Left lung (tissue), 10 donors: ENCODE measurements around the gene MAF. TPM values are rescaled to one million over a fixed set of nuclear protein-coding genes. Genes with fewer than 3 reads are reported as not detected.

Source experiments
- ATAC-seq: fragments of 200-7000 bp; cut with Tn5 transposase; one replicate; pipeline ENCODE4 v1.9.1; 2020; ENCODE audit warnings: moderate library complexity
- DNase-seq, 4 donors: peaks; one replicate each; pipeline ENCODE4 v3.0.0-alpha.2; 2013 to 2020
- H3K27ac ChIP-seq, 2 donors: fragments of 200-600 bp; sonication (generic) in 1 of 2; one replicate each; pipeline versions ENCODE4 v1.5.0 to v1.8.0; 2020 to 2021
- H3K27me3 ChIP-seq, 2 donors: fragments of 200-600 bp; sonication (generic) in 1 of 2; one replicate each; pipeline versions ENCODE4 v1.5.0 to v1.8.0; 2020 to 2021
- H3K36me3 ChIP-seq, 2 donors: fragments of 200-600 bp; sonication (generic) in 1 of 2; one replicate each; pipeline versions ENCODE4 v1.5.0 to v1.8.0; 2020 to 2021
- H3K4me1 ChIP-seq, 2 donors: fragments of 200-600 bp; one replicate each; pipeline ENCODE4 v1.8.0; 2021
- H3K4me3 ChIP-seq, 2 donors: fragments of 200-600 bp; sonication (generic) in 1 of 2; one replicate each; pipeline versions ENCODE4 v1.5.0 to v1.8.0; 2020 to 2021; ENCODE audit warnings: mild to moderate bottlenecking in 1 of 2
- H3K9me3 ChIP-seq, 2 donors: fragments of 200-600 bp; sonication (generic) in 1 of 2; one replicate each; pipeline versions ENCODE4 v1.5.0 to v1.8.0; 2020 to 2021
- CTCF ChIP-seq, 2 donors: fragments of 200-600 bp; sonication (generic) in 1 of 2; IDR thresholded peaks; one replicate each; pipeline versions ENCODE4 v1.5.0 to v1.8.0; 2021; ENCODE audit warnings: antibody characterized with exemption in 2 of 2
- intact Hi-C, 2 donors: fragments of 100-400 bp; cut with DNase I; formaldehyde crosslinking; loops; one replicate each; pipeline versions ENCODE4 v1.11.2 to v1.14.2; 2022
- polyA plus RNA-seq, 6 donors: library from polyadenylated mRNA; unstranded; fragments of 120-200 nt; gene quantifications; one replicate each; pipeline ENCODE4 v1.2.1, GENCODE V29; 2013; ENCODE audit not compliant: insufficient read length in 6 of 6
- total RNA-seq, 2 donors: library from RNA; stranded (reverse); fragmentation: NEBNext Ultra II Directional; extraction: Animal tissue kit (Norgen Biotek cat#: 25700); gene quantifications; one replicate each; pipeline ENCODE4 v1.2.1, GENCODE V29; 2021
- donor health status: DM: no; HTN: yes; CAD: no.
- donor health status: DM: no; HTN: no; CAD: no.

The MAF gene
- total and polyA plus RNA-seq, 8 donors: 52.2 to 125 (median 101) TPM

DNA sequence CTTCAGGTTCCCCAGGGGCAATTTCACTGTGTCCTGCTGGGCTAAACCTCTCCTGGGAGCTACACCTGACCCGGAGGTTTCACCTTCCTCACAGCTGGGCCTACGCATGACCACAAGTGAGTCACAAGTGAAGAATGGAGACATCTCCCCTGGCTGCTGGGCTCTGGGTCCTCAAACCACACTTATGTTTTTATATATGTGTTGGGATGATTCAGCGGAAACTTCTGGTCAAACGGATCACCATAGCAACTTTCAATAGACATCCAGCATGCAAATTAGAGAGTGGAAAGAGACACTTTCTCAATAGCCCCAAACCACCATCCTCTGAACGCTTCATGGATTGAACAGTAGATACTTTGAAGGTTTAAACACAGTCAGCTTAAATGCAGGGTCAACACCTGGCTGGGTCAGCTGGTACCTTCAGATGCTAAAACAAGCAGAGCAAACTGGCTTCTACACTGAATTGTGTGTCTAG is 28.0 kb upstream of the MAF start:
- H3K9me3 ChIP-seq: no peaks in the 10 kb centered on the region

DNA sequence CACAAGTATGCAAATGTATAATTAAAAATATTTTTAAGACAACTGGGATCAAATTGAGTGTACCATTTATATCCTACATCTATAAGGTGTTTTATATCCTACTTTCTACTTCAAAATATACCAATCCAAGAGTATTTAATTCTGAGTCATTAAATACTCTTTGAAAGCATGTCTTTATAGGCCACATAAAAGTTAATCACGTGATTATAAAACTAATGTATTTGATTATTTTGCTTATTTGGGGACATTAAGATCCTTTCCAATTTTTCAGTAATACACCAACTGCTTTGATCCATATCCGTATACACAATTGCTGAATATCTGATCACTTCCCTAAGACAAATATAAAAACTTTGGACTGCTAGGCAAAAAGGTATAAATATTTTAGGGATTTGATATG is 26.6 kb upstream of the MAF start:
- ATAC-seq: no peak
- H3K27ac ChIP-seq: no peak overlapping the region
- no peaks in the 10 kb centered on the region for H3K36me3 ChIP-seq
- H3K4me1 ChIP-seq: no peaks in the 10 kb centered on the region
- no peak for TF ChIP-seq CTCF (IDR thresholded peaks at IDR 0.05)
- H3K27me3 ChIP-seq: peaks cover 0 to 6% of the 10 kb centered on the region in 2 donors
- intact Hi-C loops: no loop called here
- H3K9me3 ChIP-seq: no peaks in the 10 kb centered on the region
- H3K4me3 ChIP-seq: no peak overlapping the region
- DNase-seq: no peak

More for the DNA sequence above, 28.0 kb upstream of the MAF start:
- Histone ChIP-seq H3K27ac (no peak overlapping the region), H3K27me3 (peaks cover 0 to 6% of the 10 kb centered on the region in 2 donors), H3K4me1 (no peaks in the 10 kb centered on the region), H3K4me3 (no peak overlapping the region), H3K36me3 (no peaks in the 10 kb centered on the region)
- intact Hi-C loops: no loop called here
- TF ChIP-seq CTCF (IDR thresholded peaks at IDR 0.05): no peak
- ATAC-seq: no peak
- DNase-seq: peak in 1 of 4 donors; percentile 21

DNA sequence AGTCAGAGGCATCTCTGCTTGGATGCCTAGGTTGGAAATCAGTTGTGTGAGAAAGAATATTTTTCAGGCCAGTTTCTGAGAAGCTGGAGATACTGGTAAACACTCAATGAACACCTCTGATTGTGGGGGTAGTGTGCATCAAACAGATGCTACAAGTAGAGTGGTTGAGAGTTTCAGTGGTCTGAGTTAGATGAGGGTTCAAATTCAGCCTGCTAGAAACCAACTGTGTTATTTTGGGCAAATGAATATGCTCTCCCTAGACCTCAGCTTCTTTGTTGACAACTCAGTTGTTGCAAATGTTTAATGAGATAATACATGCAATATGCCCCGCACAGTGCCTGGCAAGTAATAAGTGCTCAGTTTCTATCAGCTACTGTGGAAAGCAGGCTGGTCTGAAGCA is 25.2 kb upstream of the MAF start:
- intact Hi-C loops: no loop called here
- no peak for ATAC-seq
- H3K27me3 ChIP-seq: peaks cover 0 to 6% of the 10 kb centered on the region in 2 donors
- no peak for TF ChIP-seq CTCF (IDR thresholded peaks at IDR 0.05)
- no peaks in the 10 kb centered on the region for H3K36me3 ChIP-seq
- H3K4me1 ChIP-seq: no peaks in the 10 kb centered on the region
- H3K27ac ChIP-seq: no peak overlapping the region
- no peak for DNase-seq
- H3K9me3 ChIP-seq: no peaks in the 10 kb centered on the region
- no peak overlapping the region for H3K4me3 ChIP-seq

DNA sequence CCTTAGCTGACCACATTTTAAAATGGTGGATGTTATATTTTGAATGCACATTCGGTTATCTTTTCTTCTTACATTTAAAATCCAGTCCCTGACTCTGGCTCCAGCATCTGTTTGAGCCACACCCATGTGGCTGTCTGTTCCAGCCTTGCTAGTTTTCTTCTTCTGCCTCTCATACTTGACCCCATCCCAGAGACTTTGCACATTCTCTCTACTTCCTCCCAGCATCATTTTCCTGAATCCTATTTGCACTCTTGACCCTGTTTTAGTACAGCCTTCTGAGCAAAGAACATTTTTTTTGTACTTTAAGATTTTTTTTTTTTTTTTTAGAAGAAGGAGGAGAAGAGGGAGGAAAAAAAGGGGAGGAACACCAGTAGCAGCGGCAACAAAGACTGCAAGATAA is 23.3 kb upstream of the MAF start:
- intact Hi-C loops: no loop called here
- Histone ChIP-seq H3K27ac (no peak overlapping the region), H3K4me3 (no peak overlapping the region), H3K4me1 (no peaks in the 10 kb centered on the region), H3K27me3 (peaks cover 0 to 6% of the 10 kb centered on the region in 2 donors), H3K36me3 (no peaks in the 10 kb centered on the region), H3K9me3 (no peaks in the 10 kb centered on the region)
- no peak for DNase-seq
- no peak for ATAC-seq
- no peak for TF ChIP-seq CTCF (IDR thresholded peaks at IDR 0.05)

DNA sequence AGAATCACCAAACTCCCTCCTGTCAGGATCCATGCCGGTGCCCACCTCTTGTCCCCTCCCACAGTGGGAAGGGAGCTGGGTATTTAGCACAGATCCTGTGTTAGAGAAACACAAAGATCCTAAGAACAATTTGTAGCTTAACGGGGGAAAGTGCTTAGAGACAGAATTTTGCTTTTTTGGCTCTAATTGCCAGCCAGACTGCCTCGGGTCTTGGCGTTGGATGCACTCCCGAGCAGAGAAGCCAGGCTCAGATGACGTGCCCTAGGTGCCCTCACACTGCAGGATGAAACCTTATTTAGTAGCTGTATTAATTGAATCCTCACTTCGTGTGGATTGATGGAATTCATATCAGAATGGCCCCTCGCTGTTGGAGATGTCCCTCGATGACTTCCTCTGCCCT is 22.5 kb upstream of the MAF start:
- H3K4me3 ChIP-seq: no peak overlapping the region
- no peak for TF ChIP-seq CTCF (IDR thresholded peaks at IDR 0.05)
- H3K4me1 ChIP-seq: no peaks in the 10 kb centered on the region
- no peak overlapping the region for H3K27ac ChIP-seq
- H3K27me3 ChIP-seq: peaks cover 0 to 6% of the 10 kb centered on the region in 2 donors
- H3K36me3 ChIP-seq: no peaks in the 10 kb centered on the region
- ATAC-seq (no peak), DNase-seq (no peak)
- intact Hi-C loops: no loop called here
- H3K9me3 ChIP-seq: no peaks in the 10 kb centered on the region
